Spleen (tissue), 7 donors: Measurements from ENCODE around the gene GPATCH1.

Experiments
- CTCF ChIP-seq, 11 experiments: fragments of 200-600 bp in 7 of 11; fragments of 450-650 bp in 4 of 11; sonication (generic) in 4 of 11; IDR thresholded peaks in 8 of 11; conservative IDR thresholded peaks in 3 of 11; 1 replicate in 7 of 11; 2 replicates in 4 of 11; pipeline versions ENCODE4 v1.4.0 to v1.8.0; 2016 to 2021; ENCODE audit warnings: antibody characterized with exemption in 11 of 11, inconsistent platforms in 4 of 11, mild to moderate bottlenecking in 1 of 11
- POLR2A ChIP-seq, 3 donors: fragments of 450-650 bp; IDR thresholded peaks; one replicate each; pipeline ENCODE4 v1.5.1; 2017; ENCODE audit warnings: antibody characterized with exemption in 3 of 3, mild to moderate bottlenecking in 1 of 3
- POLR2AphosphoS5 ChIP-seq, 3 donors: sonication (generic); formaldehyde crosslinking; IDR thresholded peaks; one replicate each; pipeline ENCODE4 v1.5.1; 2017; ENCODE audit warnings: antibody characterized with exemption in 3 of 3
- donor health status: DM: no; HTN: no; CAD: no; lungs with moderate emphysema.
- donor health status: DM: no; HTN: no; CAD: no.
- donor health status: DM: no; HTN: no; CAD: no.

- TF ChIP-seq CTCF (IDR thresholded peaks at IDR 0.05 in 8 of 11, conservative IDR thresholded peaks at IDR 0.05 in 3 of 11): peak; percentile 28 to 75 (median 58)
- TF ChIP-seq POLR2A (IDR thresholded peaks at IDR 0.05): no peak
- TF ChIP-seq POLR2AphosphoS5 (IDR thresholded peaks at IDR 0.05): no peak
Observed at GRCh38 chr19:33177417-33177979, 96.5 kb downstream of the GPATCH1 start.
